Breast epithelium (tissue), 4 donors: Measurements from ENCODE around the gene CCDC85C. TPM values are rescaled to one million over a fixed set of nuclear protein-coding genes. Genes with fewer than 3 reads are reported as not detected.

Source experiments
- DNase-seq, 2 donors: peaks; one replicate each; pipeline ENCODE4 v3.0.0-alpha.2; 2019; ENCODE audit warnings: low spot score in 2 of 2
- H3K27ac ChIP-seq, 2 donors: fragments of 200-600 bp; sonication (generic) in 1 of 2; one replicate each; pipeline ENCODE4 v1.5.1; 2016 to 2019; ENCODE audit warnings: mild to moderate bottlenecking in 1 of 2
- H3K27me3 ChIP-seq, 2 donors: fragments of 200-600 bp; sonication (generic) in 1 of 2; one replicate each; pipeline versions ENCODE4 v1.5.1 to v1.6.0; 2017 to 2019; ENCODE audit warnings: control low read depth in 1 of 2, mild to moderate bottlenecking in 1 of 2
- H3K36me3 ChIP-seq: fragments of 200-600 bp; one replicate; pipeline ENCODE4 v1.5.1; 2019
- H3K4me1 ChIP-seq, 2 donors: fragments of 200-600 bp; sonication (generic); one replicate each; pipeline ENCODE4 v1.5.1; 2016 to 2019; ENCODE audit warnings: control low read depth in 1 of 2
- H3K4me3 ChIP-seq, 3 donors: fragments of 200-600 bp; sonication (generic); 1 replicate in 2 of 3; 2 replicates in 1 of 3; pipeline ENCODE4 v1.5.1; 2016 to 2019; ENCODE audit warnings: mild to moderate bottlenecking in 3 of 3, moderate library complexity in 2 of 3
- H3K9me3 ChIP-seq, 2 donors: fragments of 200-600 bp; sonication (generic) in 1 of 2; one replicate each; pipeline ENCODE4 v1.5.1; 2016 to 2019; ENCODE audit warnings: control low read depth in 1 of 2
- POLR2A ChIP-seq: fragments of 450-650 bp; IDR thresholded peaks from one replicate; pipeline ENCODE4 v1.6.1; 2016; ENCODE audit warnings: antibody characterized with exemption, mild to moderate bottlenecking, moderate library complexity
- POLR2AphosphoS5 ChIP-seq, 3 donors: sonication (generic); formaldehyde crosslinking; IDR thresholded peaks; one replicate each; pipeline ENCODE4 v1.6.1; 2017; ENCODE audit warnings: antibody characterized with exemption in 3 of 3
- intact Hi-C: fragments of 100-400 bp; cut with DNase I; formaldehyde crosslinking; loops from one replicate; pipeline ENCODE4 v1.15.1; 2023; ENCODE audit warnings: low total_unique reads
- total RNA-seq, 3 donors: library from RNA; depleted of rRNA; stranded (reverse); fragments of >200 nt; gene quantifications; one replicate each; pipeline ENCODE4 v1.1.0, GENCODE V29; 2016
- TF ChIP-seq, protein P1 (sequence below), 3 donors: fragments of 450-650 bp; IDR thresholded peaks; one replicate each; pipeline ENCODE4 v1.5.1; 2016 to 2017; ENCODE audit warnings: antibody characterized with exemption in 3 of 3, mild to moderate bottlenecking in 3 of 3, moderate library complexity in 3 of 3

Gene CCDC85C
- total RNA-seq, 3 donors from 2014 or later: 1.3 to 8.3 (median 4.3) TPM

DNA sequence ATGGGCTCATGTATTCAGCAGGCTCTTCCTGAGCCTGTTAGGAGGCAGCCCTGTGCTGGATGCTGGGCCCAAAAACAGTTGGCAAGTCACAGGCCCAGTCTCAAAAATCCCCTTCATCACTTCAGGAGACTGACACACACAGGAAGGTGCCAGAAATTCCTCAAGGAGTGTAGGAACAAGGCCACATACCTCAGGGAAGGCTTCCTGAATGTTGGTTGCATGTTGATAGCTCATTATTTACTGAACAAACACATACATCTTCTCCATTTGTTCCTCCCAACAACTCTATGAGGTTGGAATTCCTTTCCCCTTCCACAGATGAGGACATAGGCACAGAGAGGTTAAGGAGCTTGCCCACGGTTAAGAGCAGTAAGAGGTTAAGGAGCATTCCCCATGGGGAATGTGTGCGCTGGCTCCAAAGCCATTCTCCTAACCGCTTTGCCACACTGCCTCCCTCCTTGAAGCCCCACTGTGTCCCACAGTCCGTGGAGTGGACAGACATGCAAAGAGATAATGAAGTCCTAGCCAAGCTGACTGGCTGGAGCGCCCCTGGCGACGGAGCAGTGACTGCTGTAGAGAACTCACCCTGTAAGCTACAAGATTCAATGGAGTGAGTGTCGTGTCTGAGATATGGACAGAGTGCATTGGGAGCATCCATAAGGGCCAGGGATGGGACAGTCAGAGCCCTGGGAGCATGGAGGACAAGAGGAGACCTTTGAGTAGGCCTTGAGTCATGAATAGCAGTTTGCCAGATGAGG is 44.2 kb upstream of the CCDC85C start:
- no peaks in the 10 kb centered on the region for H3K36me3 ChIP-seq
- no peak overlapping the region for H3K4me3 ChIP-seq
- H3K4me1 ChIP-seq: peaks cover 0 to 4% of the 10 kb centered on the region in 2 donors
- intact Hi-C loops: no loop called here
- H3K27ac ChIP-seq: no peak overlapping the region
- no peaks in the 10 kb centered on the region for H3K9me3 ChIP-seq
- no peaks in the 10 kb centered on the region for H3K27me3 ChIP-seq
- DNase-seq: no peak
- TF ChIP-seq POLR2A (no peak), POLR2AphosphoS5 (IDR thresholded peaks at IDR 0.05) (no peak)
- TF ChIP-seq, protein P1, sequence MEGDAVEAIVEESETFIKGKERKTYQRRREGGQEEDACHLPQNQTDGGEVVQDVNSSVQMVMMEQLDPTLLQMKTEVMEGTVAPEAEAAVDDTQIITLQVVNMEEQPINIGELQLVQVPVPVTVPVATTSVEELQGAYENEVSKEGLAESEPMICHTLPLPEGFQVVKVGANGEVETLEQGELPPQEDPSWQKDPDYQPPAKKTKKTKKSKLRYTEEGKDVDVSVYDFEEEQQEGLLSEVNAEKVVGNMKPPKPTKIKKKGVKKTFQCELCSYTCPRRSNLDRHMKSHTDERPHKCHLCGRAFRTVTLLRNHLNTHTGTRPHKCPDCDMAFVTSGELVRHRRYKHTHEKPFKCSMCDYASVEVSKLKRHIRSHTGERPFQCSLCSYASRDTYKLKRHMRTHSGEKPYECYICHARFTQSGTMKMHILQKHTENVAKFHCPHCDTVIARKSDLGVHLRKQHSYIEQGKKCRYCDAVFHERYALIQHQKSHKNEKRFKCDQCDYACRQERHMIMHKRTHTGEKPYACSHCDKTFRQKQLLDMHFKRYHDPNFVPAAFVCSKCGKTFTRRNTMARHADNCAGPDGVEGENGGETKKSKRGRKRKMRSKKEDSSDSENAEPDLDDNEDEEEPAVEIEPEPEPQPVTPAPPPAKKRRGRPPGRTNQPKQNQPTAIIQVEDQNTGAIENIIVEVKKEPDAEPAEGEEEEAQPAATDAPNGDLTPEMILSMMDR (IDR thresholded peaks at IDR 0.05): no peak

DNA sequence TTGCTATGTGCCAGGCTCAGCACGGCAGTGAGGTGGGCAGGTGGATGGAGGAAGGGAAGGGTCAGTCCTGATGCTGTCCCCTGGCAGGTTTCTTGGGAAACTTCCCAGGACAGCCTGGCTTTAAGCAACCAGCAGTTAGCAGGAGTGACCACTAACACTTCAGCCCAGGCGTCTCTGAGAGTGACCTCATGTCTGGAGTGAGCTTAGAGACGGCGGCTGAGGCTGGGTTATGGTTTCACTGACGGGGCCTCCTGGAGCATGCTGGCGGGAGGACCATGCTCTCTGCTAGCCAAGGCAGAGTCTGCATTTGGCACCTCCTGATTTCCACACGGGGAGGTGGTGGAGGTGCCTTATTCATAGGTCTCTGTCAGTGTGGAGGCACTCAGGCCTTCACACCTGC is 43.4 kb upstream of the CCDC85C start:
- no peaks in the 10 kb centered on the region for H3K36me3 ChIP-seq
- H3K27ac ChIP-seq: no peak overlapping the region
- DNase-seq: no peak
- H3K9me3 ChIP-seq: no peaks in the 10 kb centered on the region
- intact Hi-C loops: no loop called here
- TF ChIP-seq, protein P1 (IDR thresholded peaks at IDR 0.05): no peak
- no peak for TF ChIP-seq POLR2A
- no peak for TF ChIP-seq POLR2AphosphoS5 (IDR thresholded peaks at IDR 0.05)
- no peaks in the 10 kb centered on the region for H3K27me3 ChIP-seq
- H3K4me1 ChIP-seq: peaks cover 0 to 4% of the 10 kb centered on the region in 2 donors
- no peak overlapping the region for H3K4me3 ChIP-seq

DNA sequence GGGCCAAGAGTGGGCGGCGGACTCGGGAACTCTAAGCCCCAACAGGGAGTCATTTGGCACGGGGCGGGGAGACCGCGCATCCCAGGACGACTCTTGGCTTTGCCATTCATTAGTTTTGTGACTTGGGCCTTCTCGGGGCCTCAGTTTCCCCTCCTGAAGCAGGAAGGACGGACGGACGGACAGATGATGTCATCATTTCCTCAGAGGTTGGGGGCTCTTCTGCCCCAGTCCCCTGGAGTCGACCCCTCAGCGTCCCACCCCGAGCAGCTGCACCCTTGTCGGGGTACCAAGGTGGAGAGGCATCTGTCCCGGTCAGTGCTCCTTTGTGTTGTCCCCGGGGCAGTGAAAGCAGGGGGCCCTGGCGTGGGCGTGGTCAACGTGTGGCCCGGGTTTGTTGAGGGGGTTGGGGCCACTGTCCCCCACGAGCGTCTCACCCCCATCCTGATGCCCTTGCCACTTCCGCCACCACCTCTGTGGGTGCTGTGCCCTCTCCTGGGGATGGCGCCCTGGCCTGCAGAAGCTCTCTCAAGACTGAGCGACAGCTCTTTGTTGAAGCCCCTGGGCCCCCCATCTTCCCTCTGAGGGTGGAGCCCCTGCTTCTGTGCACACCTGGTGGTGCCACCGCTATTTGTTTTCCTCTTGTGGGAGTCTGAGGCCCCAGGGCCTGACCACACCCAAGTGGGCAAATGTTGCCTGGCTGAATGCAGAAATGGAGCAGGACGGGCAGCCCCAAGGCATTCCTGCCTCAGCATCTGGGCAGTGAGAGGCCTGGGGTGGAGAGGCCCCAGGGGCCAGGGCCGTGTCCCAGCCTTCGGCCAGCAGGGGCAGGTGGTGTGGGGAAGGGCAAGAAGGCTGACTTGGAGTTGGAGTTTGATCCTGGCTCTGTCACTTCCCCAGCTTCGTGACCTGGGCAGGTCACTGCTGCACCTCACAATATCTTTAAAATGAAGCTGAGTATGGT is 41.8 kb upstream of the CCDC85C start:
- H3K4me1 ChIP-seq: peaks cover 0 to 4% of the 10 kb centered on the region in 2 donors
- H3K9me3 ChIP-seq: no peaks in the 10 kb centered on the region
- TF ChIP-seq, protein P1 (IDR thresholded peaks at IDR 0.05): no peak
- TF ChIP-seq POLR2A: no peak
- no peak for TF ChIP-seq POLR2AphosphoS5 (IDR thresholded peaks at IDR 0.05)
- H3K27ac ChIP-seq: peak overlapping the region in 1 of 2 donors; percentile 69
- H3K27me3 ChIP-seq: no peaks in the 10 kb centered on the region
- H3K36me3 ChIP-seq: no peaks in the 10 kb centered on the region
- intact Hi-C loops: no loop called here
- peak overlapping the region; percentile 41 to 86 (median 55) for H3K4me3 ChIP-seq
- no peak for DNase-seq

DNA sequence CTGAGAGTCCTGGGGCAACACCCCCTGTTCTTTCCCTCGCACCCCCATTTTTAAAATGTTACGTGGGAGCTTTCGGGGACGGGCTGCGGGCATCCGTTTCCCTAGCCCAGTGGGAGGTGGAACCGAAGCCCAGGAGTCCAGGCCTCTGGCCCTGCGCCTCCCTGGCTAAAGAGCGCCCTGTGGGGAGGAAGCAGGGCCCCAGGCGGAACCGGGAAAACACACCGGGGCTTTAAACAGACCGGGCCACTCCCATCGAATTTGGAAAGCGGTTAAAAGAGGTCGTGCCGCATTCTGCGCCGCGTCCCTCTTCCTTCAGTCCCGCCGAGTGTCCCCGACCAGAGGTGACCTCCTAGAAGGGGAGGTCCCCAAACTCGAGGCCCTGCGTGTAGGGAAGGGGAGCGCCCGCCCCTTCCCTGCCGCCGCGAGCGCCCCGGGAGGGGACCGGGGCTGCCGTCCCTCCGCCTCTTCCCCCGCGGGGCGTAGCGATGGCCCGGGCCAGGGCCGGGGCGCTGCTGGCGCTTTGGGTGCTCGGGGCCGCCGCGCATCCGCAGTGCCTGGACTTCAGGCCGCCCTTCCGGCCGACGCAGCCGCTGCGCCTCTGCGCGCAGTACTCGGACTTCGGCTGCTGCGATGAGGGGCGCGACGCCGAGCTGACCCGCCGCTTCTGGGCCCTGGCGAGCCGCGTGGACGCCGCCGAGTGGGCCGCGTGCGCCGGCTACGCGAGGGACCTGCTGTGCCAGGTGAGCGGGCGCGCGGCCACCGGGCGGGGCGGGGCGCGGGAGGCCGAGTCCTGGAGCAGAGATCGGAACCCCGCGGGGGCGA is 40.9 kb upstream of the CCDC85C start, which contains the start of gene HHIPL1:
Gene HHIPL1, plus strand, starts transcription at position 407 of the 822 bp plus-strand sequence. Its CDS starts 79 bp downstream, at position 486.
- no peak for DNase-seq
- no peaks in the 10 kb centered on the region for H3K27me3 ChIP-seq
- intact Hi-C loops: no loop called here
- peak within 1 kb of the TSS; percentile 41 to 86 (median 55) for H3K4me3 ChIP-seq
- H3K27ac ChIP-seq: peak within 1 kb of the TSS in 1 of 2 donors; percentile 69
- H3K36me3 ChIP-seq: no peaks in the 10 kb centered on the region
- H3K9me3 ChIP-seq: no peaks in the 10 kb centered on the region
- TF ChIP-seq POLR2A (no peak), POLR2AphosphoS5 (IDR thresholded peaks at IDR 0.05) (no peak)
- TF ChIP-seq, protein P1 (IDR thresholded peaks at IDR 0.05): no peak
- H3K4me1 ChIP-seq: peaks cover 0 to 4% of the 10 kb centered on the region in 2 donors
